Kidney epithelial cell (primary cell): ENCODE results near the gene DNMT3L. TPM values are rescaled to one million over a fixed set of nuclear protein-coding genes. Genes with fewer than 3 reads are reported as not detected.
"Not testable (repeated sequence)": the region's sequence is repeated elsewhere in the genome, so short reads cannot be mapped to it uniquely, and the experiment has no call there.

Source experiments
- DNase-seq: peaks from one replicate; pipeline ENCODE4 v3.0.0-alpha.2; 2010; ENCODE audit warnings: low read depth
- H3K27me3 ChIP-seq: 2 replicates; pipeline ENCODE4 v1.6.0; 2011; ENCODE audit warnings: low read length; ENCODE audit not compliant: control insufficient read depth, insufficient read depth
- H3K36me3 ChIP-seq: 2 replicates; pipeline ENCODE4 v1.5.1; 2011; ENCODE audit warnings: low read length; ENCODE audit not compliant: control insufficient read depth, insufficient read depth
- H3K4me3 ChIP-seq: 2 replicates; pipeline ENCODE4 v1.5.1; 2011; ENCODE audit warnings: low read depth, mild to moderate bottlenecking, control low read depth, low read length
- CTCF ChIP-seq: IDR thresholded peaks from 2 replicates; pipeline ENCODE4 v1.5.1; 2011; ENCODE audit warnings: mild to moderate bottlenecking, moderate library complexity, low read length, control low read depth, inconsistent platforms; ENCODE audit not compliant: insufficient read depth, poor library complexity, severe bottlenecking
- total RNA-seq: library from RNA; depleted of rRNA; stranded (reverse); fragments of >200 nt; gene quantifications from 2 replicates; pipeline ENCODE4 v1.2.3, GENCODE V29; 2015

Gene DNMT3L
- total RNA-seq, 1 donor from 2014 or later = not detected

- no peak for TF ChIP-seq CTCF
- H3K36me3 ChIP-seq = no peaks in the 10 kb centered on the region
- no peak for DNase-seq
- H3K27me3 ChIP-seq = no peaks in the 10 kb centered on the region
- no peak overlapping the region for H3K4me3 ChIP-seq
Observed at GRCh38 chr21:44304011-44304616, 42.4 kb upstream of the DNMT3L start.

GRCh38 chr21:44303490-44303981 is 41.8 kb upstream of the DNMT3L start:
- H3K27me3 ChIP-seq = no peaks in the 10 kb centered on the region
- no peaks in the 10 kb centered on the region for H3K36me3 ChIP-seq
- DNase-seq = peak; percentile 55
- H3K4me3 ChIP-seq = no peak overlapping the region
- TF ChIP-seq CTCF = no peak

- TF ChIP-seq CTCF = peak; percentile 18
- DNase-seq, H3K27me3 ChIP-seq, H3K36me3 ChIP-seq, H3K4me3 ChIP-seq: not testable (repeated sequence)
Observed at GRCh38 chr21:44302573-44303401, 41.1 kb upstream of the DNMT3L start.

GRCh38 chr21:44301961-44302406 is 40.3 kb upstream of the DNMT3L start:
- TF ChIP-seq CTCF = peak; percentile 17
- no peak overlapping the region for H3K4me3 ChIP-seq
- no peak for DNase-seq
- H3K36me3 ChIP-seq = no peaks in the 10 kb centered on the region
- H3K27me3 ChIP-seq = peaks cover 4% of the 10 kb centered on the region

GRCh38 chr21:44301141-44301540 is 39.4 kb upstream of the DNMT3L start:
- no peak for DNase-seq
- Histone ChIP-seq H3K27me3 (peaks cover 9% of the 10 kb centered on the region), H3K36me3 (no peaks in the 10 kb centered on the region), H3K4me3 (peak overlapping the region; percentile 66)
- no peak for TF ChIP-seq CTCF
